Activated CD4-positive, CD25-positive, alpha-beta regulatory T cell treated with anti-CD3 and anti-CD28 coated beads, Interleukin-2, amount 50 U/mL, for 16 hours (primary cell): ENCODE data around the gene EPHA4.

Experiments used
- DNase-seq: peaks from one replicate; pipeline ENCODE4 v3.0.0-alpha.2; 2020; ENCODE audit warnings: low read depth, low spot score

EPHA4 gene

DNA sequence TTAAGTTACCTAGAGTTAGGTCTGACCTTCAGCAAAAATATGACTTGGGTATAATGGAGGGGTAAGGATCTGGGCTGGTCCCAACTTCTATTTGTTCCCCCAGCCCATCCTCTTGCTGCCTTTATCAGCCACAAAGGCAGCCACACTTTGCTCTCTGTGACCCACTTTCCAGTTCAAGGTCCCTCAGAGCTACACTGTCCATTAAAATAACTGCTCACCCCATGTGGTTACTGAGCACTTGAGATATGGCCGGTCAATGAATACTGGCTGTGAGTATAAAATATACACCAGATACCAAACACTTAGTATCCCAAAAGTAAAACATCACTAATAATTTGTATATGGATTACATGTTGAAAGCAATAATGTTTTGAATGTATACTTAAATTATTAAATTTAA, 67.2 kb downstream of the EPHA4 start:
- DNase-seq = no peak

- DNase-seq = no peak
These were observed 68.1 kb downstream of the EPHA4 start for GRCh38 chr2:221503965-221504364.

- DNase-seq = no peak
These were observed 69.7 kb downstream of the EPHA4 start for GRCh38 chr2:221502270-221503010.

DNA sequence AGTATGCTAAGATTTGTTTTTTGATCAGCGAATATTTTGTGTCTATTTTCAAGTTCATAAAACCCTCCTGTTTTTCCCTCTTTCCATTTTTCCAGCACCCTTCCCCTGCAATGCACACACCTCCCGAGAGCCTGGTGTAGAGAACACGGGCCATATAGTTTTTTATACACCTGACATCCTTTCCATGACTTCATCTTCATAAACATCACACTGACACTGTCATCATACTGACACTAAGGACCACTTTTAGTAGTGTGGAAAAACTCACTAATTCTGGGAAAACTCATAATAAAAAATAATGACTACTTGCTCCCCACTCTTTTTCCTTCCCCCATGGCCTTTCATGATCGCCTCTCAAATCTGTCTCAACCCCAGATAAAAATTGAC, 70.2 kb downstream of the EPHA4 start:
- no peak for DNase-seq

DNA sequence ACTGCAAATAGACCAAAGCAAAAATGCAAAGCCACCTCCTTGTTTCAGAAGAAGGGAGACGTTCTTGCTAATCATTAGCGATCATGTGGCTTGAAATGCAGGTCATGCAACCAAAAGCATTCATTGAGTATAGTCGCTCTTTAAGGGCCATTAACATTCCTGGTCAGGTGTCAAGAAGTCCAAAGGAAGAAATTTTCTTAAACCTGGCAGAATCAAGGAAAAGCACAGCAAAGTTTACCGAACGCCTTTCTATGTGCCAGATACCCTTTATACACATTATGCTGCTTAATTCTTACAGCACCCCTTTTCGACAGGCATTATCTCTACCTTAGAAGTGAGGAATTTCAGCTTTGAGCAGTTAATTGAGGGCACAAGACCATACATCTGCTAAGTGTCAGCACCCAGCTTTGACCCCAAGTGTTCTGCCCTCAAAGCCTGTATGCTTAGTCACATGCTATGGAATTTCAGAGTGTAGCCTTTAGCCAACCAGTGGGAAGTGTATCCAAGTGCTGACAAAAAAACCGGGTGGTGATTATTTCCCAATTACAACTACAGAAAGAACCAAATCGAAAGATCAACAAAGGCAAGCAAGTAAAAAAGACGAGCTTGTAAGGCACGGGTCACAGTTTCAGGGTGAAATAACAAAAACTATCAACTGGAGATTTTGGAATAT, 70.8 kb downstream of the EPHA4 start:
- no peak for DNase-seq

DNA sequence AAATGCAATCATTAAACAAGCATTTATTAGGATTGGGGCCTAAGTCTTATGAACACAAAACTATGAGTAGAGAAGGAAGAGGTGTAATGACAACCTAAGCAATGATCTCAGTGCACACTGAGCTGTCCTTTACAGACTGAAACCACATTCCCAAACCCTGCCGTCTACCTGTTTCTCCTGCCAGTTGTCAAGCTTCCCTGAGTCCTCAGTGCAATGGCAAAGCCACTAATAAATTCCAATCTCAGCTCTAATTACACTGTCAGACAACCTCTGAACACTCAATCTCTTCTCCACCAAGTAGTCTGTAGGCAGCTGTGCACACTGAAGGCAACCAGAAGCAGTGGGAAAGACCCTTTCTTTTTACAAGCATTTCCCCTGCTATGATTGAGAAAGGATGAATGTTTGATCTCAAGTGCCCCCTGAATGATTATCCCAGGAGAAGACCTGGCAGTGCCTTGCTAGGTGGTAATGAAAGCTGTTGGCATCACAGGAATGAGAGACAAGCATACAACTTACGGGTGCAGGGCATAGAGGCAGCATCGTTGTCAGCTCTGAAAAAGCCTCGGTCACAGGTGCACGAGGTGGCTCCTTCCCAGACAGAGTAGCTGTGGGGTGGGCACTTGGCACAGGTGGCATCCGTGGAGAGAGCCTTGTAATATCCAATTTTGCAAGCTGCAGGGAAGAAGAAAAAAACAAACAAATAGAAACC, 71.4 kb downstream of the EPHA4 start:
- DNase-seq = no peak

GRCh38 chr2:221495731-221496130, 76.4 kb downstream of the EPHA4 start:
- no peak for DNase-seq

GRCh38 chr2:221494556-221494955, 77.5 kb downstream of the EPHA4 start:
- no peak for DNase-seq

DNA sequence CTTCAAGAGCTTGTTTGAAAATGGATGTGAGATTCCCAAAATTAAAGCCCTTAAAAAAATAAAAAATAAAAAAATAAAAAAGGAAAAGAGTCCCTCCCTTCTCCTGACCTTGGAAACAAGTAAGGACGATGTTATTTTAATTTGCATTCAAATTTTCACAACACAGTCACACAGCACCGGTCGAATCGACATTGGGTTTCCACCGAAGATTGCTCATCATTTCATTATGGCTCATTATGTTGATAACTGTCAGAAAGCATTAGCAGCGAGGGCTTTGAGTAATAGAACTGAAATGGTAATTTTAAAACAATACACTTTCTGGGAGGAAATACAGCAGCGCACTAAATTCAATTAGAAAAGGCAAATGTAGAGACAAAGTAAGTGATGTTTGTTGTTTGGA, 78.7 kb downstream of the EPHA4 start:
- no peak for DNase-seq

DNA sequence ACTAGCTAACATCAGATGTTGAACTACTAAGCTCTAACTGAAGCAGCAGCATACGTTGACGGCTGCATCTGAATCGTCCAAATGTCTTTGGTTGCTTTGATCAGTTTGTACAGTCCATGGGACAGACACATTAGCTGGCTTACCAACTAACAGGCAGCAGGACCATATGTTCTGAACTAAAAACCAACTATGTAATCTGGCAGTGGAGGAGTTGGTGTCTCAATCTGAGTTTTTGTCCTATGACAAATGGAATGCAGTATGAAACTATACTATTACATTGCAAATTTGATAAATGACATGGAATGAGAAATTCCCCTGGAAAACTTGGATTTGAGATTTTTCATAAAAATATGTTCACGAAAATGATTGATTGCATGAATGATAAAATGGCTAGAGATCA, 79.5 kb downstream of the EPHA4 start:
- no peak for DNase-seq

DNA sequence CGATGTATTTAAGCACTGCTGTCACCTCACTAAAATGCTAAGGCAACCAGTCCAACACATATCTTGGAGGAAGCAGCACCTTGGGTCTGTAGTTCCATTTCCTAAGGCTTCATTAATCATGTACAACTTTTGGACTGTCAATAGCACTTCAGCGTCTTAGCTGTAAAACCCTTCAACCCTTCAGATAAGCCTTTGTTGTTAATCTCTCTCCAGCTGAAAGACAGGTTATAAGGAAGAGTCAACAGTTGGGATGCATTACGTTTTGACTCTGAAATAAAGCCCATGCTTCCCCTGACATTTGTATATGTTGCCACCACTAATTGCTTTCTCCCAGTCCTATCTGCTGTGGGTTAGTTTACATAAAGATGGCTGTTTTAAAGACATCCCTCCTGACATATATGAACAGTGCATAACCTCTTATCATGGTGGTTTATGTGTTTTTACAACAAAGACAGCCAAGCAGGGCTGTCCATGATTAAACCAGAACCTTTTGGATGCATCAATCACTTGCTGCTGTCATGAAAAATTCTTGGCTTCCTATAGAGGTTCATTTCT, 81.5 kb downstream of the EPHA4 start:
- DNase-seq = no peak

DNA sequence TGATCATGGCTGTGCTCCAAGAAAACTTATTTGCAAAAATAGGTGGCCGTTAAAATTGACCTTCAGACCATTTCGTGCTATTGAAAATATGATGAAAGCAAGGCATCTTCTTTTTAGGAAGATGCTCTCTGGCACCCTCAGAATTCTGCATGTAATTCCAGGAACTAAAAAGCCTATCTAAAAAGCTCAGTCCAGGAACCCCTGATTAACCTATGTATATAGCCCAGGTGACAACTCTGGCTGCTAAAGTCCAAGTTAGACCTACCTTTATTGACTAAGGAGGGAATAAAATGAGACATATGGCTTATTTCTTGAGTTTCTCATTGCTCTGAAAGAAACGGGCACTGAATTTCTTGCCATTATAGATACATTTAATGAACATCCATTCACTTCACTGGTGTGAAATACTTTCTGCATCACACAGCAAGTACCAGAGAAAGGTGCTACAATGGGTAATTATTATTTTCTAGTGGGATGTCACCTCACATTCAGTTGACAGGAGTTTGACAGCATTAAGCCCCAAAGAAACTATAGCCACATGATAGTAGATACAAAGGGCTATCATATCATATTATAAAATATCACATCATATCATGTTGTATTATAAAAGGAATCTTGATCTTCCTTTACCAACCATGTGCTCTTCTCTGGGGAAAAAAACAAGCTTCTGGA, 83.8 kb downstream of the EPHA4 start:
- DNase-seq = no peak

DNA sequence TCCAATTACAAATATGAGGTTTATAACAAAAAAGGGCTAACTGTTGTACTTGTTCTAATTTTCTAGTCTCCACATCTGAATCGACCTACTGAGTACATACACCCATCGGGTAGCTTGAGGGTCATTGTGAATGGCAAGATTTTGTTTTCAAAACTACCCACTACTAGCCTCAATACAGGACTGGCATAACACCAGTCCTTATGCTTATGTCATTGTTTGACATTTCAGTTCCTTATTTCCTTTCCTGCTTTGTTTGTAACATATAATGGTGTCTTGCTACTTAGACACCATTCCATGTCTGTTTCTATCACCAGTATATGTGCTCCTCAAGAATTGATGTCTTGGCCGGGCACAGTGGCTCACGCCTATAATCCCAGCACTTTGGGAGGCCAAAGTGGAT, 86.0 kb downstream of the EPHA4 start:
- DNase-seq = no peak

DNA sequence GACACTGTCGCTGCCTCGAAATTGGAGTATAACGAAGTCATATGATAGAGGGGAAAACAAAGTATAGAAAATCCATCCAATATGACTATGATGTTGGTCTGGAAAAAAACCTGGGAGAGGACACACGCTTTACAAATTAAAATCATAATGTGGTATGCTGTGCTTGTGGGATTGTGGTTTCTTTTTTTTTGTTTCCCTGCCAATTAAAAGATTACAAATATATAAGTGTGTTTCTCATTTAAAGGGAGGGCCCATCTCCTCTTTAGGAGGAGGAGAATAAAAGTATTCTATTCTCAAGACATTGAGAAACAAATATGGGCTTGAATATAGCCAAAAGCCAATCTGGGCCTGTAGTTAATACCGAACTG, 86.6 kb downstream of the EPHA4 start:
- DNase-seq = no peak

DNA sequence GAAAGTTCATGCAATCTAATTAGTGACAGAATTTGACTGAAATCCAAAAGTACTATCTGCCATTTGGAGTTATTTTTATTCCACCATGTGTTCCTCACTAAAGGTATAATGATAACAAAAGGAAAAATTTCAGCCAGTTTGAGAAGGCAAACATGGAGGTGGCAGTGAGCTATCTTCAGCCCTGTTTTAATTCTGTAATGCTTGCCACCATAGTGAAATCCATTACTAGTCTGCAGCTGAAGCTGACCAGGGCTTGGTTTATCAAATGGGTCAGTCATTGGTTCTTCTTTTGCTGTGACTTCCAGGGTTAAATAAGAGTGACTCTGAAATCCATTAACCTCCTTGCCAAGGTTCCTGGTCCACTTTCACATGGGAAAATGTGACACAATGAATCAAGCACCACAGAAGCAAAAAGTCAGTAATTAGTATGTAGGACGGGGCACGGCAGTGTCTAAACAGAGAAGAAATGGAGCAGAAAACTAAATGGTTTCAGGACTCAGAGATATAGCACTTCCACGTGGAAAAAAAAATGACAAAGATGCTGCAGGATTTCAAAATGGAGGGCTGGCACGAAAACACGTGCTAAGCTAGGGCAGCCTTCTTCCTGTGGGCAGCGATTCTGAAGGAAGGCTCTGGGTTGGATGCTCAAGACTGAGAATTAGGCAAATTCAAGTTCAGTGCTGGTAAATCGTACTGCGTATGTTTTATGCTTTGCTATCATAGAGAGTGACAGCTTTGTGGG, 87.2 kb downstream of the EPHA4 start:
- DNase-seq = no peak

DNA sequence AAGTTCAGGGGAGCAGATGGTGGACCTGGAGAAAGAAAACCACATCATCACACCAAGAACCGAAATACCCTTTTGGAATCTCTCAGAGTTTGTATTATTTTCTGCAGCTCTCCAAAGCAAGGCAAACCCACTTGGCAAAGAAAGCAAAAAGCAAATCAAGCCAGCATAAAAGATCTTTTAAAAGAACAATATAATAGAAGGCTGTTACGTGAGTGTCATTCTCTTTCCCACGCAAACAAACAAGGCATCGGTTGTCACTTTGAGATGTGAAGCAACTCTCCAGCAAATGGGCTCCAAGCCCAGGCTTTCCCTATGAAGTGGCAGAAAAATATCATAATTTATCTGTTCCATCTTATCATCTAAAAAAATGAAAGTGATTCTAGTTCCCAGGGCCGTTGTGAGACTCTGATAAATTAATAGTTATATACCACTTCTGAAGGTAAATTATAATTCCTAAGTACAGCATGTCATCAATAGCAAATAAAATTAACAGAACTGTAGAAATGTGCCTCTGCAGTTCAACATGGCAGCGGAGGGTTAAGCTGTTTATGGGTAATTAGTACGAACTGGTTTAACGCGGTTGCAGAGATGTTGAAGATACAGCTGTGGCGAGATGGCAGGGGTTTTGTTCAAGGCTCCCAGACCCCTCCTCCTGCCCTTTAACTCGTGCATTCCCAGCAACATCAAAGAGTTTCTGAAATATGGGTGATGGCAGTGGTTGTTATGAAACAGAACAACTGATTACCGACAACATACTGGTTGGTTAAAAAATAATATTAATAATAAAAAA, 89.2 kb downstream of the EPHA4 start:
- DNase-seq = no peak

- DNase-seq = no peak
These were observed 91.3 kb downstream of the EPHA4 start for GRCh38 chr2:221480821-221481220.

DNA sequence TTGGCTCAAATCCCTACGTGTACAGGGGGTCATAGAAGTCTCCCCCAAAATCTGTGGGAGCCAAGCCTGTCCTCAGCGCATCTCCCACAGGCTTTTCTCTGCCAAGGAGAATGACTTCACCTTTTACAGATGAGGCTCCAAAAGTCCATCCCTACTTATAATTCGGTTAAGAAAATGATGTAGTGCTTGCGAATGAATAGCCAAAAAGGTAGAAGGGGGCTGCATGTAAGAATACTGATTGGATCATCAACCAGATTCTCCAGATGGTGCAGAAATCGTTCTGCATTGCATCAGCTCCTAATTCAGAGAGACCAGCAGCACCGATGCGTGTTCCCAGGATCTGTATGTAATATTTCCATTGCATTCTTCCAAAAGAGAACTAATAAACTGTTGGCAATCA, 91.9 kb downstream of the EPHA4 start:
- no peak for DNase-seq

GRCh38 chr2:221478485-221478863, 93.6 kb downstream of the EPHA4 start:
- DNase-seq = no peak

DNA sequence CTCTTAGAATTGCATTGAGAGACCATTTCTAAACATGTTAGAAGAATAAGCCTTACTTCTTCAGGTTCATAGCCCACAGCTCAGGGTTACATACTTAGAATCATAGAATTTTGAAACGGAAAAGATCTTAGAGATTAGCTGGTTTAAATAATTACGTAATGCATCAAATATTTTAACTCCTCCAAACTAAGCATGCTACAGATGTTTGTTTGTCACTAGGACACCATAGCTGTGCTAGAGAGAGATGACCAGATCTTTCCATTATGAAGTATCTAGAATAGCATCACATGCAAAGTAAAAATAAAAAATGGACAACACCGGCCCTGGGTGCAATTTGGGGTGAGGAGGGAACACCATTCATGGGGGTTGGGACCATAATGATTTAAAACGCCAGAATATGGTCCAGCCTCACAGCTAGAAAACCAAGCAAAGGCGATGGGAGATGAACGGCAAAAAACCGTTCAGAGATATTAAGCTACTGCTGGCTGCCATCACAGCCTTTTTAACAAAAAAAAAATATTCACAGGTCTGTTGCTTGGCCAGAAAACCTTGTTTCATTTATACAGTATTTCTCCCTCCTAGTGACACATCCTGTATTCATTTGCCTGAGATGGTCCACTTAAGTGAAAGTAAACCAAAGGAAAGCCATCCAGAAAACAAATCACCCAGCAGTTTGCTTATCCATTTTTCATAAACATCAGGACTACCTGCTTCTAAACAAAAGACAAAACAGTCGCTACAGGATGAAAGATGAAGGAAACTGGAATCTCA, 94.2 kb downstream of the EPHA4 start:
- no peak for DNase-seq
